ENCODE results near the gene BMP10.
"Not testable (repeated sequence)": the region's sequence is repeated elsewhere in the genome, so short reads cannot be mapped to it uniquely, and the experiment has no call there.

BMP10 gene

GRCh38 chr2:68895981-68896380 is 24.8 kb upstream of the BMP10 start:
- H3K27ac ChIP-seq (ENCODE audit: low read depth, low read length); H3K27me3 ChIP-seq (ENCODE audit: control insufficient read depth in 1 of 2, insufficient read depth in 2 of 2, low read length in 2 of 2); H3K9me3 ChIP-seq (ENCODE audit: control insufficient read depth in 1 of 2, low read length in 2 of 2); H3K4me1 ChIP-seq (ENCODE audit: control insufficient read depth in 1 of 2, insufficient read depth in 2 of 2, low read length in 2 of 2); H3K4me3 ChIP-seq (ENCODE audit: low read depth in 1 of 2, low read length in 2 of 2); H3K9ac ChIP-seq (ENCODE audit: low read depth in 1 of 2, low read length in 2 of 2); H3K36me3 ChIP-seq (ENCODE audit: control insufficient read depth in 1 of 2, insufficient read depth in 2 of 2, low read length in 2 of 2): not testable (repeated sequence)

GRCh38 chr2:68889500-68889899 is 18.3 kb upstream of the BMP10 start:
- H3K4me3 ChIP-seq (ENCODE audit: low read depth in 1 of 2, low read length in 2 of 2) = no peak overlapping the region
- H3K27me3 ChIP-seq (ENCODE audit: control insufficient read depth in 1 of 2, insufficient read depth in 2 of 2, low read length in 2 of 2) = no peaks in the 10 kb centered on the region
- H3K9me3 ChIP-seq (ENCODE audit: control insufficient read depth in 1 of 2, low read length in 2 of 2) = no peaks in the 10 kb centered on the region
- H3K27ac ChIP-seq (ENCODE audit: low read depth, low read length) = no peak overlapping the region
- H3K36me3 ChIP-seq (ENCODE audit: control insufficient read depth in 1 of 2, insufficient read depth in 2 of 2, low read length in 2 of 2) = no peaks in the 10 kb centered on the region
- no peaks in the 10 kb centered on the region for H3K4me1 ChIP-seq (ENCODE audit: control insufficient read depth in 1 of 2, insufficient read depth in 2 of 2, low read length in 2 of 2)
- no peak overlapping the region for H3K9ac ChIP-seq (ENCODE audit: low read depth in 1 of 2, low read length in 2 of 2)

DNA sequence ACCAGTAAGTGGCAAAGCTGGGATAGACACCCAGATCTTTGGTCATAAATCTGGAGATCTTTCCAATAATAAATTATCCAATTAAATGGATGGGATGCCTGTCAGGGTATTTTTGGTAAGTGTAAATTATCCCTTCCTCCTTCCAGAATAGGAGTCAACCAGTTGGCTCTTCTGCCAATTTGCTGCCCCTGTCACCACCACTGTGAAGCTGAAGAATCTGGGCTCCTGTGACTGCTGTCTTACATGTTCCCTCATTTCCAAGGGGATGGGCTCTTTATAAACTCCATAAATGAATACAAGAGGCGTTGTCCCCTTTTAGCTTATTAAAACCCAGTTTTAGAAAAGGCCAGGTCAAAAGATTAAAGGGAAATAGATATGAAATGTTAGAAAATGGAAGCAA is 17.8 kb upstream of the BMP10 start:
- no peak overlapping the region for H3K27ac ChIP-seq (ENCODE audit: low read depth, low read length)
- no peaks in the 10 kb centered on the region for H3K9me3 ChIP-seq (ENCODE audit: control insufficient read depth in 1 of 2, low read length in 2 of 2)
- H3K4me1 ChIP-seq (ENCODE audit: control insufficient read depth in 1 of 2, insufficient read depth in 2 of 2, low read length in 2 of 2) = no peaks in the 10 kb centered on the region
- H3K36me3 ChIP-seq (ENCODE audit: control insufficient read depth in 1 of 2, insufficient read depth in 2 of 2, low read length in 2 of 2) = no peaks in the 10 kb centered on the region
- H3K9ac ChIP-seq (ENCODE audit: low read depth in 1 of 2, low read length in 2 of 2) = no peak overlapping the region
- H3K27me3 ChIP-seq (ENCODE audit: control insufficient read depth in 1 of 2, insufficient read depth in 2 of 2, low read length in 2 of 2) = no peaks in the 10 kb centered on the region
- H3K4me3 ChIP-seq (ENCODE audit: low read depth in 1 of 2, low read length in 2 of 2) = no peak overlapping the region

DNA sequence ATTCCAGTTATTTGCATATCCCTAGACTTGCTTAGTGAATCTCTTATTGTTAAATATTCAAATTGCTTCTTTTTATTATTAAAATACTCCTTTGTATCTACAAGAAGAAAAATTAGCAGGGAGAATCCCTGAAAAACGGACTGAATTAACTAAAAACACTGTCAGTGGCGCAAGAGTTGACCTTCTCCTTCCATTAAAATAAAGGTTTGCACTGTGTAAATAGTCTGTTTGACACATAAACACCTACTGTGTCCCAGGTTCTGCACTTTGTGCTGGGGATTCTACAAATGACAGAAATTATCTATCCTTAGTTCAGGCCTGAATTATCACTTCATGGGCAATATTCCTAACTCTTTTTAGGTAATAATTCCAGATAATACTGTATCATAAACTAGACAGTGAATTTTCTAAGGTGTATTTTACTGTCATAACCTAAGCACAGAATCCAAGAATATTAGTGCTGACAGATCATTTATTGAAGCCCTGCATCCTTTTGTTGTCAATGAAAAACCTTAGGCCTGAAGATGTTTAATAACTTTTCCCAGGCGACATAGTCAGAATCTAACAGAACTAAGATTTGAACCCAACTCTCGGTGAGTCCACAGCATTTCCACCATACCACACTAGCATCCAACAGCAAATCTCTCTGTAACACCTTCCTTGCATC is 17.0 kb upstream of the BMP10 start:
- H3K27ac ChIP-seq (ENCODE audit: low read depth, low read length) = no peak overlapping the region
- H3K9me3 ChIP-seq (ENCODE audit: control insufficient read depth in 1 of 2, low read length in 2 of 2) = no peaks in the 10 kb centered on the region
- no peak overlapping the region for H3K4me3 ChIP-seq (ENCODE audit: low read depth in 1 of 2, low read length in 2 of 2)
- no peaks in the 10 kb centered on the region for H3K36me3 ChIP-seq (ENCODE audit: control insufficient read depth in 1 of 2, insufficient read depth in 2 of 2, low read length in 2 of 2)
- no peaks in the 10 kb centered on the region for H3K27me3 ChIP-seq (ENCODE audit: control insufficient read depth in 1 of 2, insufficient read depth in 2 of 2, low read length in 2 of 2)
- no peak overlapping the region for H3K9ac ChIP-seq (ENCODE audit: low read depth in 1 of 2, low read length in 2 of 2)
- no peaks in the 10 kb centered on the region for H3K4me1 ChIP-seq (ENCODE audit: control insufficient read depth in 1 of 2, insufficient read depth in 2 of 2, low read length in 2 of 2)

- Histone ChIP-seq H3K9ac (ENCODE audit: low read depth in 1 of 2, low read length in 2 of 2) (no peak overlapping the region), H3K9me3 (ENCODE audit: control insufficient read depth in 1 of 2, low read length in 2 of 2) (no peaks in the 10 kb centered on the region), H3K4me1 (ENCODE audit: control insufficient read depth in 1 of 2, insufficient read depth in 2 of 2, low read length in 2 of 2) (no peaks in the 10 kb centered on the region), H3K36me3 (ENCODE audit: control insufficient read depth in 1 of 2, insufficient read depth in 2 of 2, low read length in 2 of 2) (no peaks in the 10 kb centered on the region), H3K27me3 (ENCODE audit: control insufficient read depth in 1 of 2, insufficient read depth in 2 of 2, low read length in 2 of 2) (no peaks in the 10 kb centered on the region), H3K4me3 (ENCODE audit: low read depth in 1 of 2, low read length in 2 of 2) (no peak overlapping the region), H3K27ac (ENCODE audit: low read depth, low read length) (no peak overlapping the region)
Observed at GRCh38 chr2:68885811-68886075, 14.5 kb upstream of the BMP10 start.

DNA sequence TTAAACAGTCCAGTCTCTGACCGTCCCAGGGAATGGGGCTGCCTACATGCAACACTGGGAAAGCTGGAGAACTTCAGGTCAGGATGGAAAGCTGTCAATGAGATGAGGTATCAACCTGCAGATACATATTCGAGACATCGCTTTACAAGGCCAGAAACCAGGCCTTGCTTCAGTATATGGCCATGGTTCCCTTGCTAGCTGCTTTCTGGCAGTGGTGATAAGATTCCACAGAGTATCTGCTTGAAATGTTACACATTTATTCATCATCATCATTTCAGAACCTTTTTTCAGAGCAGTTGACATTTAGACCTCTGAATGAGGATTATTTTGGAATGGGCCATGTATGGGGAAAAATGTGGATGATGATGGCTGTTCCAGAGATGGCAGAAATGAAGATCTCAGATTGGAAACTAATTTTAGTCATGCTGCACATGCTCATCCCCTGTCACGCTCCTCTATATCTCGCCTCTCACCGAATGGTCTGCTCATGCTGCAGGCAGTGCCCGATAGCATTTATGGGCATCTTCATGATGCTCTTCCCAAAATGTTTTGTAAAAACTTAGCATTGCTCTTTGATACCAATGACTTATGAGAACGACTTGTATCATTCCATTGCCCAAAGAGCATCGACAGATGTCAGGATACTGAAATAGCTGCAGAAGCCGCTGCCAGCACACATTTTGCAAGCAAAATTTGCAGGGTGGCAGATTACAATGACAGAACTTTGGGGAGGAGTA is 14.0 kb upstream of the BMP10 start:
- Histone ChIP-seq H3K4me3 (ENCODE audit: low read depth in 1 of 2, low read length in 2 of 2) (no peak overlapping the region), H3K9me3 (ENCODE audit: control insufficient read depth in 1 of 2, low read length in 2 of 2) (no peaks in the 10 kb centered on the region), H3K27ac (ENCODE audit: low read depth, low read length) (no peak overlapping the region), H3K27me3 (ENCODE audit: control insufficient read depth in 1 of 2, insufficient read depth in 2 of 2, low read length in 2 of 2) (no peaks in the 10 kb centered on the region), H3K4me1 (ENCODE audit: control insufficient read depth in 1 of 2, insufficient read depth in 2 of 2, low read length in 2 of 2) (no peaks in the 10 kb centered on the region), H3K36me3 (ENCODE audit: control insufficient read depth in 1 of 2, insufficient read depth in 2 of 2, low read length in 2 of 2) (no peaks in the 10 kb centered on the region), H3K9ac (ENCODE audit: low read depth in 1 of 2, low read length in 2 of 2) (no peak overlapping the region)

DNA sequence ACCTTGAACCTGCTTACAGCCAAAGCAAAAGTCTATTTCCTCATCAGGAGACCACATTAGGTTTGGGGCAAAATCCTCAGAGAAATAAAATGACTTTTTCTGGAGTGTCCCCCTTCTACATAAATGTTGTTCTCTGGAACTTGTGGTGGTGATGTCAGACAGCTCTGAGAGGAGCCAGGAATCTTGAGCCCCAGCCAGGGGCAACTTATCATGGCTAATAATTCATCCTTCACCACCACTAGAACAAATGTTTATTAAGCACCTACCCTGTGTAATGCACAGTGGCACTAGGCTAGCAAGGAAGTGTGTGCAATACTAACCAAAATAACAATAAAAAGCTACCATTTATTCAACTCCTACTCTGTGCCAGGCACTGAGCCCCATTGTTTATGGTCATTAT is 9.0 kb upstream of the BMP10 start:
- H3K4me1 ChIP-seq (ENCODE audit: control insufficient read depth in 1 of 2, insufficient read depth in 2 of 2, low read length in 2 of 2) = no peaks in the 10 kb centered on the region
- H3K27ac ChIP-seq (ENCODE audit: low read depth, low read length) = no peak overlapping the region
- H3K9me3 ChIP-seq (ENCODE audit: control insufficient read depth in 1 of 2, low read length in 2 of 2) = no peaks in the 10 kb centered on the region
- no peak overlapping the region for H3K4me3 ChIP-seq (ENCODE audit: low read depth in 1 of 2, low read length in 2 of 2)
- no peaks in the 10 kb centered on the region for H3K36me3 ChIP-seq (ENCODE audit: control insufficient read depth in 1 of 2, insufficient read depth in 2 of 2, low read length in 2 of 2)
- H3K9ac ChIP-seq (ENCODE audit: low read depth in 1 of 2, low read length in 2 of 2) = no peak overlapping the region
- H3K27me3 ChIP-seq (ENCODE audit: control insufficient read depth in 1 of 2, insufficient read depth in 2 of 2, low read length in 2 of 2) = no peaks in the 10 kb centered on the region

DNA sequence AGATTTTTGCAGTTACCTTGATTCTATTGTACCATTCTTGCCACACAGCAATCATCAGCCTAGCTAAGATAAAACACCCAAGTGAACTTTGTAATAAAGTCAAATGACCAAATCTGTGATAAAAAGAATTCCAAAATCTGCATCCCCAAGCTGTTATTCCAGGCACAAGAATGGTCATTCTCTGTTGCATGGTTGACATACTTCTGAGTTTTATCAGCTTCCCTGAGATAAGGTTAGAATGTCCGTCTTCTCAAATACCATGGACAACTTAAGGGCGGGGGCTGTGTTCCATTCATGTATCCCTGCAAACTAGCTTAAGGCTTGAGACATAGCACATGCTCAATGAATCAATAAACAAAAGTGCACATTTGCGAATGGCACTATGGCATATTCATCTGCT is 8.1 kb upstream of the BMP10 start:
- Histone ChIP-seq H3K9ac (ENCODE audit: low read depth in 1 of 2, low read length in 2 of 2) (no peak overlapping the region), H3K27ac (ENCODE audit: low read depth, low read length) (no peak overlapping the region), H3K27me3 (ENCODE audit: control insufficient read depth in 1 of 2, insufficient read depth in 2 of 2, low read length in 2 of 2) (no peaks in the 10 kb centered on the region), H3K36me3 (ENCODE audit: control insufficient read depth in 1 of 2, insufficient read depth in 2 of 2, low read length in 2 of 2) (no peaks in the 10 kb centered on the region), H3K4me3 (ENCODE audit: low read depth in 1 of 2, low read length in 2 of 2) (no peak overlapping the region), H3K4me1 (ENCODE audit: control insufficient read depth in 1 of 2, insufficient read depth in 2 of 2, low read length in 2 of 2) (no peaks in the 10 kb centered on the region), H3K9me3 (ENCODE audit: control insufficient read depth in 1 of 2, low read length in 2 of 2) (no peaks in the 10 kb centered on the region)

GRCh38 chr2:68878753-68879152 is 7.6 kb upstream of the BMP10 start:
- no peaks in the 10 kb centered on the region for H3K4me1 ChIP-seq (ENCODE audit: control insufficient read depth in 1 of 2, insufficient read depth in 2 of 2, low read length in 2 of 2)
- H3K36me3 ChIP-seq (ENCODE audit: control insufficient read depth in 1 of 2, insufficient read depth in 2 of 2, low read length in 2 of 2) = no peaks in the 10 kb centered on the region
- H3K27ac ChIP-seq (ENCODE audit: low read depth, low read length) = no peak overlapping the region
- H3K9me3 ChIP-seq (ENCODE audit: control insufficient read depth in 1 of 2, low read length in 2 of 2) = no peaks in the 10 kb centered on the region
- no peaks in the 10 kb centered on the region for H3K27me3 ChIP-seq (ENCODE audit: control insufficient read depth in 1 of 2, insufficient read depth in 2 of 2, low read length in 2 of 2)
- no peak overlapping the region for H3K9ac ChIP-seq (ENCODE audit: low read depth in 1 of 2, low read length in 2 of 2)
- no peak overlapping the region for H3K4me3 ChIP-seq (ENCODE audit: low read depth in 1 of 2, low read length in 2 of 2)

DNA sequence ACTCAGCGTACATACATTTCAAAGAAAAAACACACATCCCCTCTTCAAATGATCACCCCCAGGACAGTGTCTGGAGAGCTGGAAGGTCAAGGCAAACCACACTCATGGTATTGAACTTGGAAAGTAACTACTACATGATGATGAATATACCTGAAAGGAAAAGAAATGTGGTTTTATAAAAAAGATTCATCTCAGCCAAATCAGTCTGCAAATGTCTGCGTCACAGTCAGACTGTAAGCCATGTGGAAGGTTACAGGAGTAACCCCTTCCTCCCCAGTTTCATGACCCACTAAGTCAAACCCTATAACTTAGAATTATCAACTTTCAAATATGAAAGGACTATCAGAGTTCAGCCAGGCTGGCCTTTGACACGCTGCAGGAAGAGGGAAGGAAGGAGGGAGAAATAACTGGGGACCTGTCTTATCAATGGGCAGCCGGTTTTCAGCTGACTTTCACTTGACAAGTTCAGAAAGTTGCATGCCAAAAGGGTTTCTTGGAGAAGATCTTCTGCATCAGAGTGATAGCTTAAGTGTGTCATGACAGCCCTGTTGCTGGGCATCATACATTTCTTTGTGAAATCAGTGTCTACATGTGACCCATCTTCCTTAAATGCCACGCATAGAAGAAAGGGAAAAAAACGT is 7.0 kb upstream of the BMP10 start:
- H3K4me1 ChIP-seq (ENCODE audit: control insufficient read depth in 1 of 2, insufficient read depth in 2 of 2, low read length in 2 of 2) = no peaks in the 10 kb centered on the region
- H3K27me3 ChIP-seq (ENCODE audit: control insufficient read depth in 1 of 2, insufficient read depth in 2 of 2, low read length in 2 of 2) = no peaks in the 10 kb centered on the region
- H3K9me3 ChIP-seq (ENCODE audit: control insufficient read depth in 1 of 2, low read length in 2 of 2) = no peaks in the 10 kb centered on the region
- no peak overlapping the region for H3K4me3 ChIP-seq (ENCODE audit: low read depth in 1 of 2, low read length in 2 of 2)
- no peak overlapping the region for H3K9ac ChIP-seq (ENCODE audit: low read depth in 1 of 2, low read length in 2 of 2)
- H3K36me3 ChIP-seq (ENCODE audit: control insufficient read depth in 1 of 2, insufficient read depth in 2 of 2, low read length in 2 of 2) = no peaks in the 10 kb centered on the region
- no peak overlapping the region for H3K27ac ChIP-seq (ENCODE audit: low read depth, low read length)
